OCI-LY1 (cell line): Measurements from ENCODE around the gene TOGARAM2.

Experiments
- EZH2 ChIP-seq: fragments of 200-600 bp; sonication (generic), shearing (Covaris generic); IDR thresholded peaks from 2 replicates; pipeline ENCODE4 v1.8.0; 2017; ENCODE audit warnings: borderline replicate concordance, mixed run types, mild to moderate bottlenecking, antibody characterized with exemption, low read length, moderate library complexity, mixed read lengths
- TF ChIP-seq, protein P1 (sequence below): fragments of 200-600 bp; sonication (generic), shearing (Covaris generic); IDR thresholded peaks from 2 replicates; pipeline ENCODE4 v1.5.1; 2017; ENCODE audit warnings: mild to moderate bottlenecking, antibody characterized with exemption, low read length, moderate library complexity, mixed read lengths

DNA sequence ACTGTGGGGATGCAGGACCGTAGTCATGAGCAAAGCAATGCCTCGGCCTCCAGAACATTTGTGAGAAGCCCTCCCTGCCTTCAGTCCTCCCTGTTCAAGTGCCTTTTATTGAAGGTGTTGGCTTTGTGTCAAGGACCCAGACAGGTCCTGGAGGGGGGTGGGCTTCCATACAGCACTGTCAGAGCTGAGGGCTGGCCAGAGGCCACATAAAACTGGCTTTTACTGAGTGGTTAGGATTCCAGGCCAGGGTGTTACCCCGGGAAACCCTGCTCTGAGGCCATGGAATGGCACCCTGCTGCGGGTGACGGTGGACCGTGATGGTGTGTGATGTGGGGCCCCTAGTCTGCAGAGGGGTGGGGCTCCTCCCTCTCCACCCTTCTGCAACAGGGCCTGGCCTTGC lies 41.6 kb downstream of the TOGARAM2 start:
- TF ChIP-seq, protein P1, sequence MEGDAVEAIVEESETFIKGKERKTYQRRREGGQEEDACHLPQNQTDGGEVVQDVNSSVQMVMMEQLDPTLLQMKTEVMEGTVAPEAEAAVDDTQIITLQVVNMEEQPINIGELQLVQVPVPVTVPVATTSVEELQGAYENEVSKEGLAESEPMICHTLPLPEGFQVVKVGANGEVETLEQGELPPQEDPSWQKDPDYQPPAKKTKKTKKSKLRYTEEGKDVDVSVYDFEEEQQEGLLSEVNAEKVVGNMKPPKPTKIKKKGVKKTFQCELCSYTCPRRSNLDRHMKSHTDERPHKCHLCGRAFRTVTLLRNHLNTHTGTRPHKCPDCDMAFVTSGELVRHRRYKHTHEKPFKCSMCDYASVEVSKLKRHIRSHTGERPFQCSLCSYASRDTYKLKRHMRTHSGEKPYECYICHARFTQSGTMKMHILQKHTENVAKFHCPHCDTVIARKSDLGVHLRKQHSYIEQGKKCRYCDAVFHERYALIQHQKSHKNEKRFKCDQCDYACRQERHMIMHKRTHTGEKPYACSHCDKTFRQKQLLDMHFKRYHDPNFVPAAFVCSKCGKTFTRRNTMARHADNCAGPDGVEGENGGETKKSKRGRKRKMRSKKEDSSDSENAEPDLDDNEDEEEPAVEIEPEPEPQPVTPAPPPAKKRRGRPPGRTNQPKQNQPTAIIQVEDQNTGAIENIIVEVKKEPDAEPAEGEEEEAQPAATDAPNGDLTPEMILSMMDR: no peak
- no peak for TF ChIP-seq EZH2
